Measurements from ENCODE around the gene MYO1B. TPM values are rescaled to one million over a fixed set of nuclear protein-coding genes. Genes with fewer than 3 reads are reported as not detected.

MYO1B gene
- total and polyA plus RNA-seq, 2 of the 8 experiments (the other 6 are each of a cell fraction or from before 2014, with no cell fraction given) = 15.5 to 61.2 TPM

- Histone ChIP-seq H3K4me3 (ENCODE audit: extremely low read depth in 1 of 4, insufficient read depth in 2 of 4, low read depth in 3 of 4, low read length in 4 of 4) (no peak overlapping the region), H2BK12ac (ENCODE audit: low read depth, low read length) (no peak overlapping the region), H4K8ac (ENCODE audit: extremely low read depth, insufficient read depth, low read length) (no peak overlapping the region), H3K4me1 (replicated peaks in 1 of 4; ENCODE audit: control insufficient read depth in 3 of 4, insufficient read depth in 4 of 4, low read length in 3 of 4) (0 out of 7 replicates have a peak, but pooled peaks cover 0 to 3% (median 0%) of the 10 kb centered on the region in 4 experiments), H3K23me2 (ENCODE audit: low read depth, low read length) (no peaks in the 10 kb centered on the region), H3K27me3 (replicated peaks in 1 of 4; ENCODE audit: control insufficient read depth in 3 of 4, extremely low read depth in 1 of 4, insufficient read depth in 3 of 4, low read length in 3 of 4) (no peaks in the 10 kb centered on the region), H3K4me2 (ENCODE audit: insufficient read depth in 1 of 2, low read depth in 2 of 2, low read length in 2 of 2) (no peak overlapping the region), H3K27ac (ENCODE audit: low read depth, low read length) (no peak overlapping the region), H3K36me3 (ENCODE audit: control insufficient read depth in 2 of 4, insufficient read depth in 4 of 4, low read length in 3 of 4) (peaks cover 5 to 34% (median 19%) of the 10 kb centered on the region in 4 experiments; a peak in 7 of 8 replicates), H3K56ac (replicated peaks; ENCODE audit: insufficient read length, low read depth, low read length) (no peak overlapping the region), H3K18ac (ENCODE audit: extremely low read depth, low read length) (no peak overlapping the region), H4K91ac (replicated peaks; ENCODE audit: insufficient read length, low read length) (no peak overlapping the region), H2BK15ac (ENCODE audit: low read length) (no peak overlapping the region), H3K23ac (ENCODE audit: insufficient read length) (no peak overlapping the region), H2BK120ac (replicated peaks; ENCODE audit: low read depth, low read length) (no peak overlapping the region), H2BK5ac (ENCODE audit: low read depth, low read length) (no peak overlapping the region), H4K20me1 (replicated peaks in 1 of 2; ENCODE audit: control insufficient read depth in 1 of 2, insufficient read depth in 2 of 2, low read length in 2 of 2) (no peaks in the 10 kb centered on the region), H2AFZ (ENCODE audit: low read length) (no peak overlapping the region), H4K5ac (ENCODE audit: insufficient read length, low read depth, low read length) (no peak overlapping the region), H3K79me2 (ENCODE audit: control insufficient read depth in 1 of 2, insufficient read depth in 2 of 2, low read length in 2 of 2) (no peaks in the 10 kb centered on the region), H2BK20ac (ENCODE audit: low read length) (no peak overlapping the region), H2AK5ac (ENCODE audit: low read depth, low read length) (no peak overlapping the region), H3K4ac (replicated peaks; ENCODE audit: insufficient read length, low read depth, low read length) (no peak overlapping the region), H3K9ac (replicated peaks in 1 of 4; ENCODE audit: extremely low read depth in 1 of 4, low read depth in 3 of 4, low read length in 3 of 4) (no peak overlapping the region), H3K14ac (ENCODE audit: insufficient read length) (no peak overlapping the region), H3K9me3 (ENCODE audit: insufficient read depth in 2 of 2, low read depth in 1 of 2, low read length in 1 of 2) (no peaks in the 10 kb centered on the region), H3K79me1 (ENCODE audit: low read depth, low read length) (no peaks in the 10 kb centered on the region)
- FAIRE-seq (no peak), DNase-seq (ENCODE audit: low read depth in 1 of 2, low spot score in 2 of 2) (no peak)
- no peak for TF ChIP-seq CTCF (IDR thresholded peaks at IDR 0.05; ENCODE audit: control extremely low read depth in 1 of 3, insufficient read depth in 1 of 3, low read depth in 1 of 3, low read length in 3 of 3)
- POLR2A ChIA-PET (ENCODE audit: partially characterized antibody) = no interaction called here
- WGBS, 2 experiments (ENCODE audit: extremely low coverage in 1 of 2, insufficient coverage in 1 of 2, insufficient read length in 1 of 2, insufficient replicate concordance in 2 of 2, low coverage in 1 of 2, low lambda C conversion rate in 2 of 2, missing lambda C conversion rate in 1 of 2) = 90% methylated on average over 1 of the region's 1 CpG; no CpG with 5 or more reads in 1 of the 2 experiments
- CTCF ChIA-PET (ENCODE audit: partially characterized antibody) = interaction anchor here (0.7 to 1.6 kb wide), 3 partner anchors 30 to 174 kb away, joined by 3 read pairs; no protein-coding TSS in a partner anchor
Observed at GRCh38 chr2:191404568-191404991, 159.4 kb downstream of the MYO1B start.

Data from H1 (cell line).